Hematopoietic multipotent progenitor cell treated with erythropoietin and hydrocortisone succinate and interleukin-3 and kit ligand, for 8 days (in vitro differentiated cells): ENCODE measurements around the gene RASA3.
A peak's percentile ranks its signal among the peaks of the same experiment; 100 is the strongest.

Source experiments
- DNase-seq: peaks from one replicate; pipeline ENCODE4 v3.0.0-alpha.2; 2015

The RASA3 gene

DNA sequence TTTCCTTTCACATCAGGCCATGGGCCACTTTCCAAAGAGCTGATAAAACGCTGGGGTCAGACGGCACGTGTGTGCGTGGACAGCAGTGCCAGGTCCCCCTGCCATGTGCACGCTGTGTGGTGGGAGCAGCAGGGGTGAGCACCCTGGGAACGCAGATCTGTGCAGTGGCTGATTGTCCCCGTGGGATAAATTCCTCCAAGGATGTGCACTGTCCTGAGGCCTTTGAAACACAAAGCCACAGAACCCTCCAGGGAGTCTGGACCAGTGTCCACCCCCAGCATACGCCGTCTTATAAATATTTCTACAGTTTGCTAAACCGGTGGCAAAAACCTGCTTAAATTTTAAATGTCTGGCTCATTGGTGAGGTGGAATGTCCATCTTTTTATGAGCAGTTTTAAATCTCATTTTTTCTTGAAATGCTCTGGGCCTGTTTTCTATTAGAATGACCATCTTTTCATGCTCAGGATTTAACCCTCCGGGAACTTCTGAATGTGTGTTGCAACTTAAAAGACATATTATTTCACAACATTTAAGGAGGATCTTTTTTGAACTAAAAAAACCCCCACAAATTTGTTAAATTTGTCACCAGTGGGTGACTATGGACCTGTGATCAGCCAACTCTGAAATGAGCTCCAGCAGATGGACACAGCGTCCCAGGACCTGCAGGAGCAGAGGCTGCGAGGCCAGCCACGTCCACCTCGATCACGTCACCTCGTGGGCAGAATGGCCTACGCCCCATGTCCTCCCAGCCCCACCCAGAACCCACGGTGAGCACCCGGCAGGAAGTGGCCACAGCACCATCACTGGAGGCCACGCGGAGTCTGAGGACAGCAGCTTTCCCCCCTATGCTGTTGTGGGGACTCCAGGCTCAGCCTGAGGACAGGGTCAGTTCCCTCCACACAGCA lies 68.6 kb downstream of the RASA3 start:
- DNase-seq = no peak

DNA sequence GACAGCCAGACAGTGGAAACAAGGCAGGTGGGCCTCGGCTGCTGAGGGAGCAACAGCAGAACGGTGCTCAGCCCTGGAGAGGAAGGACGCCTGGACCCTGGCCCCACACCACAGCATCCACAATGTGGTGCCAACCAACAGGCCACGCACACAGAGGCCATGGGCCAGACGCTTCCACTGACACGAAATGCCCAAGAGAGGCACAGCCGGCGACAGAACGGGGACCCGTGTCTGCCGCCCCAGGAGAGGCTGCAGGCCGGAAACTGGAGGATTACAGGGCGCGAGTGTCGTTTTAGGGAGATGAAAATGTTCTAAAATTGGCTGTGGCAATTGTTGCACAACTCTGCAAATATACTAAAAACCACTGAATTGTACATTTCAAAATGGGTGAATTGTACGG lies 69.7 kb downstream of the RASA3 start:
- DNase-seq = no peak

DNA sequence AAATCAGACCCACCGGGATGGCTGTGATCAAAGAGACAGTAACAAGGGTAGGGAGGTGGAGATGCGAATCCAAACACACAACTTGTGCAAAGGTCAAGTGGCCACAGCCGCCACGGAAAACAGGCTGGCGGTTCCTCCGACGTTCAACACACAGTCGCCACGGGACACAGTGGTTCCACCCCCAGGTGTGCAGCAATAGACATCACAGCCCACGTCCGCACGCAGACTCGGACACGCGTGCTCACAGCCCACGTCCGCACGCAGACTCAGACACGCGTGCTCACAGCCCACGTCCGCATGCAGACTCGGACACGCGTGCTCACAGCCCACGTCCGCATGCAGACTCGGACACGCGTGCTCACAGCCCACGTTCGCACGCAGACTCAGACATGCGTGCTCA lies 70.1 kb downstream of the RASA3 start:
- DNase-seq = no peak

DNA sequence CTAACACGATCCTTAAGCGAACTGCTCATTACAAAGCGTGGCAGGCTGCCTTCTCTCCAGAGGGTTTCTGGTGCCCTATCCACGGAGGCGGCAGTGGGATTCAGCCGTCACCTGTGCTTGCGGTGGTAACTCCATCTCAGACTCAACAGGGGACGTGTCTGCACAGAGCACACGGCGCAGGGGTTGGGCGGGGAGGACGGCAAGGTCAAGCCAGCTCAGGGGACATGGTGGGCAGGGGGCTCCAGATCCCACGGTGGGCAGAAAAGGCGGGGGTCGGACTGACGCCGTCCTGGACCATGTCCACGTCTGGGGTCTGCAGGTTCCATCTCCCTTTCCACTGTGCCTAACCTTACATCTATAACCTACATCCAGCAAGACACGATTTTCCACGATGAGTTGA lies 70.7 kb downstream of the RASA3 start:
- DNase-seq = no peak

DNA sequence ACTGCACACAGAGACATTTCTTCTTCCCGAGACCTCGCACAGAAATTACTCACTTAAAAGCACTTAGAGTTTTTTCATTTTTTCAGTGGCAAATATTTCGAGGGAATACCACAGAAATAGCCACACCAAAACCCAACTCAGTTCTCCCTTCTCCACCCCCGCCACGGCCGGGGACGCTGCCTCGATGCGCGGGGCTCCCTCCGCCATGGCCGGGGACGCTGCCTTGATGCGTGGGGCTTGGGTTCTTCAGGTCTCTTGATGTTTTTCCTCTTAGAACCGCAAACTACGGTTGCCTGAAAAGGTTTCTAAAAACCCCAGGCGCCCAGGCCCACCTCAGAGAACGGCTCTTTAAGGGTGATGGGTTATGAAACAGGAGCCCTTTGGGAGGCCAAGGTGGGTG lies 71.4 kb downstream of the RASA3 start:
- DNase-seq = no peak

DNA sequence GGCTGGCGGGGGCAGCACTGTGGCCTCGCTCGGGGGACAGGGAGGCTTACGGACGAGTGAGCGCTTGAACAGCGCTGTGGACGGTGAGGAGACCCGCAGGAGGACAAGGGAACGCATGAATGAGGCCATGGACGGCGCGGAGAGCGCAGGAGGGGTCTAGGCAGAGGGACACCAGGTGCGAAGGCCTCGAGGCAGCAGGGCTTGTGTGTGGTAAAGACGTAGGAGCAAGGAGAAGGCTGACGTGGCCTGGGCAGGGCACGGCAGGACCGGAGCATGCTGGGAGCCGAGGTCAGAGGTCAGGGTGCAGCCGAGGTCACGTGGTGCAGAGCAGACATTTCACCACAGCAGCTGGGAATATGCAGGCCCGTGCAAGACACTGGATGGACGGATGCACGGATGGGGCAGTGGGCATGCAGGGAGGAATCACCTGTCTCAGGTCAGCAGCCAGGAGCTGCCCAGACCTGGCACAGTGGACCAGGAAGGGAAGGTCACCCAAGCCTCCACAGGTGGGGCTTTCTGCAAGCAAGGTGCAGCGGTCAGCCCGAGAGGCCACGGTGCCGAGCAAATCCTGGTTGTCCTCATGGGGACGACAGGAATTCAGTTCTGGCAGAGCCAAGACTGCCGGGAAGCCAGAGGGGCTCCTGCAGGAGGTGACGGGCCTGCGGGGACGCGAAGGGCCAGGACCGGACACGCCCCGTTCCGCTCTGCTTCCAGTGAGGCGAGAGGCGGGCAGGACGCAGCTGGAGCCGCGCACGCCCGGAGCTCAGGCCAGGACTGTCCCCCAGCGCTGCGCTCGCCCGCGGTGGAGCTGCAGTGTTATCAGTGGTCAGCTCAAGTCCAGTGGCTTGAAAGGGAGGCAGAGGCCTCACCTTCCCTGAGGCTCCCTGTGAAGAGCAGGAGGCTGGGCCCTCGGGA lies 72.2 kb downstream of the RASA3 start:
- DNase-seq = no peak

DNA sequence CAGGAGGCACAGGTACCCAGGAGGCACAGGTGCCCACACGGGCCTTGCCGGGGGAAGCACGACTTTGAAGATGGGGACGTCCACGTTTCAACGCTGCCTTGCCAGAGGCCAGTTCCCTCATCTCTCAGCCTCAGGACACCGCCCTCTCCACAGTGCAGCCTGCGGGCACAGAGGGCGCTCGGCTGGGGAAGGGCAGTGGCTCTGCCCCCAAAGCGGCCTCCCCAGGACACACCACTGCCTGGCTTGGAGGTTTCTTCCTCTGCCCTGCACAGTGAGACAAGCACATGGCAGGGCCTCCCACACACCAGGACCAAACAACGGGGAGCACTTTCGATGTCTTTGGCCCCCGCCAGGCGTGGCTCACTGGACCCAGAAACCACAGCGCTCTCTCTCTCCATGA lies 73.0 kb downstream of the RASA3 start:
- no peak for DNase-seq

DNA sequence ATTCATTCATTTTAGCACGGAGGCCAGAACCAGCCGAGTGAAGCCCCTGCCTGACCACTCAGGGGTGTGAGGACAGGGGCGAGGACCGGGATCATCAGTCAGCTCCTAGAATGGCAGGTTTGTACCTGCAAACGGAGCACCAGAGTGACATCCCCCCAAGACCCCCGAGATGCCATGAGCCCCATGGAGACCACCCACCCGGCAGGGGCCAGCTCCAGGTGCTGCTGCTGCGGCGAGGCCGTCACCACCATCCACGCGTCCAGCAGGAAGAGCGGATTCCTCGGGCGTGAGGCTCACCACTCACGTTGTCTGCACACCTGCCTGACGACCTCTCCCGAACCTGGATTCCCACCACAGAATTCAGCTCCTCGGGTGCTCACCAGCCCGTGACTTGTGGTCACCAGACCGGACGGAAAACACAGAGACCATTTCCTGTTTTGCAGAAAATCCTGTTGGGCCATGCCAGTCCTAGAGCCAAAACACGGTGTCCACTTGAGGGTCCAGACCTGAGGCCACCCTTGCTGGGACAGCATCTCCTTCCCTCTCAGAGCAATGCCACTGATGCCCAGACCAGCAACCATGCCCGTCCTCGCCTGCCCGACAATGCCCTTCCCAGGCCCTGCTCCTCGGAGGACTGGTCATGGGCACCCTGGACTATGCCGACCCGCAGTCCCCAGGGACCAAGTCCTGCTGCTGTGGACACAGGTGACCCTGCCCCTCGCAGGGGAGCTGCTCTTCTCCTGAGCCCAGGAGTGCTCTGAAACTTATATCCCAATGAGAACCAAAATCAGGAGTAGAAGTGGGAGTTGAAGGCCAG lies 74.2 kb downstream of the RASA3 start:
- DNase-seq = no peak

DNA sequence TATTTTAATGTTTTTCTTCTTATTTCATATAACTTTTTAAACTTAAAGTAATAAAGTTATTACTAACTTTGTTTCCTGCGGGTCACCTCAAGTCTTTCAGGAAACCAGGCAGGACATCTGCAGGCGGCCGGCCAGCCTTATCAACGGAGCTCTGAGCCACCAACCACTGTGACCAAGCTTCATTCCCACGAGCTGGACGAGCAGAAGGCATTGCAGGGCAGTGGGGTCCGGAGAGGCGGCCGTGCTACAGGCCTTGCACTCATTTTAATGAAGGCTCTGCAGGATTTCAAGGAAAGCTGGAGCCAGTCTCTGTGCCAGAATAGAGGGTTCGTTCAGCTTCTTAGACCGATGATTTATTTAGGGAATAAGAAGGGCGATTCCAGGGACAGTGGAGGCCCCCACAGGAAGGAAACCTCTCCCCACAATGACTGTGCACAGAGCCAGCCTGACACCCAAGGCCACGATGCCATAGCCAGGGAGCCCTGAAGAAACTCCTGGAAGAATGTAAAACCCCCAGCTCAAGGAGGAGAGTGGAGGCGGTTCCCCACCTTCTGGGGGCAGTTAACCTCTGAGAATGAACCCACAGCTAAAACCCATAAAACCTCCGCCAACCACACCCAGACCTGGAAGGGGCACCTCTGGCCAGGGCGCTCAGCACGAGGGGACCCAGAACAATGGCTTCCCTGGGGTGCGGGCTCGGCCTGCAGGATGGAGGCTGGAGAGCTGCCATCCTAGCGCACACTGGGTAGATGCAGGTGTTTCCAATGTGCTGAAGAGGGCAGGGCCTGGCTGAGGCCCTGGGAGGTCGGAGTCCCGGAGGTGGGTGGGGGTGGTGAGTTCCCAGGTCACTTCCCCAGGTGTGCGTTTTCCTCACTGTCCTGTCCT lies 75.0 kb downstream of the RASA3 start:
- DNase-seq = peak; percentile 24

DNA sequence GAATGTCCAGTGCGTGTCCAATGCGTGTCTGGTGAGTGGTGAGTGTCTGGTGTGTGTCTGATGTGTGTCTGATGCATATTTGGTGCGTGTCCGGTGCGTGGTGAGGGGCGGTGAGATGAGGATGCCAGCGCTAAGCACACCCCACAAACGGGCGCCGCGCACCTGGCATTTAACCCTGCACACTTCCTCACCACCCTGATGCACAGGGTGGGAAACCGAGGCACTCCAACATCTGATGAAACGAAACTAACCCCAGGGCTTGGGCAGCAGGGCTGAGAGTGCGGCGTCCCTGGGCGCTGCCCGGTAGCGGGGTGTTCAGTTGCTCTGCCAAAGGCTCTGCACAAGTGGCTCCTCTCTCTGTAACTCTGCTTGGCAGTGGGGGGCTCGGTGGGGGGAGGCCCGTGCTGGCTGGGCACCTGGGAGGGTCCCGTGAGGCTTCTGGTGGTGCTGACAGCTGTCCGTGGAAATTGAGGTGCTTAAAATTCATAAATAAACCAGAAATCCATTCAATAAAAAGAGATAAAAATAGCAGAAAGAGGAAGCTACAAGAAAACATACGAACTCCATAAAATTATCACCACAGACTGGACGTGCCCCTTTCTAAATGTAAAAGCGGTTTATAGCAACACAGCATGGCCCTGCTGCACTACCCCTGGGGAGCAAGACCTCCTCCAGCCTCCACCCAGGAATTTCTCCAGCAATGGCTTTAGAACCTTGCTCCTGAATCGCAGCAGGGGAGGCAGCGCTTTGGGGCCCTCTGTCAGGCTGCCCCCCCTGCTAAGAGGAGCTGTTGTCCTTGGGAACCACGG lies 76.0 kb downstream of the RASA3 start:
- no peak for DNase-seq

DNA sequence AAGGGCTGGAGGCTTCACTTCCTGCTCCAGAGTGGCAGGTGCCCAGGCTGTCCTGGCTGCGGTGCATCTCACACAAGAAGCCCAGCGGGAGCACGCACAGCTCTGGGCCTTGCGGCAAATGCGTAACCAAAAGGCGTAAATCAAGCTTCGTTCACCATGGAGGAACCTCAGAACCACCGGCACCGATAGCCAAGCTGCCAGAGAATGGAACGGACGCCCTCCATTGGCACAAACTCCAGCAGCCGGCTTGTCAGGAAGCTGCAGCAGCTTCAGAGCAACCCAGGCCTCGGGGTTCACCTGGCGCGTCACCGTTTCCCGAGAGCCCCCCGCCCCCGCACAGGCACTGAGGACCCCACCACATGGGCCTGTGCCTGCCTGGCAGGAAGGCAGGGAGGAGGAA lies 76.7 kb downstream of the RASA3 start:
- no peak for DNase-seq

DNA sequence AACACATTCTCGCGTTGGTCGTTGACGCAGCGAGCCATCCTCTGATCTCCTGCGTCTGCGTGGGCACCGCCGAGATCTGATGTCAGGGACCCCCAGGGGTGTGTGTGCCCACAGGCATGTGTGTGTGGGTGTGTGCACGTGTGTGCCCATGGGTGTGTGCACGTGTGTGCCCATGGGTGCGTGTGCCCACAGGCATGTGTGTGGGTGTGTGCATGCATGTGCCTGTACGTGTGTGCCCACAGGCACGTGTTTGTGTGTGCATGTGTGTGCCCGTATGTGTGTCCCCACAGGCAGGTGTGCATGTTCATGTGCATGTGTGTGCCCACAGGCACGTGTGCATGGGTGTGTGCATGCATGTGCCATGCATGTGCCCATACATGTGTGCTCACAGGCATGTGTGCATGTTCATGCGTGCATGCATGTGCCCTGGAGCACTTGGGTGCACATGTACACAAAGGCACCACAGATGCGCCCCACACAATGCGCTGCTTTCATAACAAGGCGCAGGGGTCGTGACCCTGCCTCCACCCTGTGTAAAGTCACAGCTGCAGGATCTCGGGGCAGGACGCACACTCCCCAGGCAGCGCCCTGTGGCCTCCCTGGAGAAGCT lies 77.5 kb downstream of the RASA3 start:
- DNase-seq = no peak

DNA sequence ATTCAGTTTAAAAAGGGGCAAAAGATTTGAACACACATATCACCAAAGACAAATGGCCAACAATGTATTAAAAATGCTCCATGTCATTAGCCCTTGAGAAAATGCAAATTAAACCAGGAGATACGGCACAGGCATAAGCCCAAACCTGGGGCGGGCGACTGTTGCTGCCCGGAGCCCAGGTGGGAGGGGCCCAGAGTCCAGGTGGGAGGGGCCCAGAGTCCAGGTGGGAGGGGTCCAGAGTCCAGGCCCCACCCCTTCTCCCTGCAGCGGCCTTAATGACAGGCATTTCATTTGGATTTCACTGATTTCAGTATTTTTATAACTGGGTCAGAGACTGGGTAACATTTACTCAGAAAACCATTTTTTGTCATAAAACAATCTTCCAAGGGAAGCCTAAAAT lies 78.2 kb downstream of the RASA3 start:
- peak; percentile 10 for DNase-seq

DNA sequence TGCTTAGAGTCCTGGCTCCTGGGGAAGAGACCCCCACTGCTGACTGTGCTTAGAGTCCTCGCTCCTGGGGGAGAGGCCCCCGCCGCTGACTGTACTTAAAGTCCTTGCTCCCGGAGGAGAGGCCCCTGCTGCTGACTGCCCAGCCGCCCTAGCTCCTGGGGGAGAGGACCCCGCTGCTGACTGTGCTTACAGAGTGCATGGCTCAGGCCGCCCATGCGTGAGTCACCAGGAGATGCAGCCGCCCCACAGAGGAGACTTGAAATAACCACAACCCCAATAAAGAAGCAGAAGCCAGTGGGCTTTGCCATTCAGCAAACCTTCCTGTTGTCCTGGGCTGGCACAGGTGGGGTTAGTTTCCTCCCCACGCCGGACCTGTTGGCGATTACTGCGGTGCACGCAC lies 79.4 kb downstream of the RASA3 start:
- DNase-seq = no peak

DNA sequence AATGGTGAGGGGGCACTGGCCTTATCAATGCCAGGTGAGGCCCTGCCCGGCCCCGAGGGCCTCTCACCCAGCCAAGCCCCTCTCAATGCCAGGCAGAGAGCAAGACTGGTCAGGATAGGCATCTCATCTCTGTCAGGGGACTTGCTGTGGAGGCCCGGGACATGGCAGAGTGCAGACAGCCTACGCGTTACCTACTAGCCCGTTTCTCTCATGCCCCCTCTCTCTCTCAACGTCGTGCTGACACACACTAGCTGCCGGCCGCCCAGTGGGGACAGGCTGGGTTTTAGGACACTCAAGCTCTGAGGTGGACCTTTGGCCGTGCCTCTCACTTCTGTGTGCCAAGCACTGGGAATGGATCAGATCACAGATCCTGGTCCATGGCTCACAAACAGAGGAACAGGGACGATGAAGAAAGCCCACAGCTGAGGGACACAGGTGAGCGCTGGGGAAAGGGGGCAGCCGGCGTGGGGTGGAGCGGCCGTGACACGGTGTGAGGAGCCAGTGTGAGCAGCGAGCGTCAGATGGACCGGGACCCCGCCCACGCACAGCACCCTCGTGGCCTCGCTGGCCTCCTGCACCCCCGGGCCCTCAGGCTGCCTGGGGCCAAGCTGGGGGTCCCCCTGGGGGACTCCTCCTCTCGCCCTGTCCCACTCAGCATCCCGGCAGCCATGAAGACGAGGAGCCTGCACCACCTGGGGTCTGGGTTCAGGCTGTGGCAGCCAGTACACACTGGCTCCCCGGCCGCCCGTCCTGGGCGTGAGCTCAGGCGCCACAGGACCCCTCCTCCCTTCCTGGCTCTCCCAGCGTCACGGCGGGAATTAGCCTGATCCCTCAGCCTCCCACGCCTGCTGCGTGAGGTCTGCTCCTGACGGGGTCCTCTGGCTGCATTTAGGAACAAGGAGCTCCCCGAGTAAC lies 81.6 kb downstream of the RASA3 start:
- no peak for DNase-seq

DNA sequence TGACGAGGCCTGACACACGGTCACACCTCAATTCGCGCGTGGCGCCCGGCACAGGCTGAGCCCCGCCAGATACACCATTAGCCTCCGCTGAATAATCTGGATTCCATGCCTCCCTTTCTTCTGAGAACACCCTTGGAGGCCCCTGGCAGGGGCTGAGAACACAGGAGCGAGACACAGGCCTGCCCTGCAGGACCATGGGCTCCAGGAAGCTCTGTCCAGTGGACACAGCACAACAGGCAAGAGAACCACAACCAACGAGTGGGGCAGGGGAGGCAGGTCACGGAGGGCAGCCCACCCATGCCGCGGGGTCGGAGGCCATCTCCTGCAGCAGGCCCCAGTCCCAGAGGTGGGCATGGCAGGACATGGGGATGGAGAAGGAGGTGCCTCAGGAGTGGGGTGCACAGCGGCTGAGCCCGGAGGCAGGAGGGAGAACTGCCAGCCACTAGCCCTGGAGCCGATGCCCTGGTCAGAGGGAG lies 82.8 kb downstream of the RASA3 start:
- no peak for DNase-seq

DNA sequence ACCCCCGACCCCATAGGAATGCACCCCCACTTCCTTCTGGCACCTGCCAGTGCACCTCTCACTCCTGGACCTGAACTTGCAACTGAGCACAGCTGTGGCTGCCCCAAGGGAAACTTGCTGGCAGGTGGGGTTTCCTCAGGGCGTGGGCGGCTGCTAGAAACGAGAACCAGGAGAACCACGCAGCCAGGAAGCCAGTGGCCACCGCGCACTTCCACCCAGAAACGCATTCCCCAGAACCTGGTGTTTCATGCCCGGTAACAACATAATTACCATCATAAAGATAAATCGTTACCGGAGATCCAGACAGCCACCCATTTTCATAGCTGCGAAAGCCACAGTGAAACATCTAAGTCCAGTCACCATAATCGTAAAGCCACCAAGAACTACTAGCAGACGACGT lies 83.4 kb downstream of the RASA3 start:
- DNase-seq = no peak

DNA sequence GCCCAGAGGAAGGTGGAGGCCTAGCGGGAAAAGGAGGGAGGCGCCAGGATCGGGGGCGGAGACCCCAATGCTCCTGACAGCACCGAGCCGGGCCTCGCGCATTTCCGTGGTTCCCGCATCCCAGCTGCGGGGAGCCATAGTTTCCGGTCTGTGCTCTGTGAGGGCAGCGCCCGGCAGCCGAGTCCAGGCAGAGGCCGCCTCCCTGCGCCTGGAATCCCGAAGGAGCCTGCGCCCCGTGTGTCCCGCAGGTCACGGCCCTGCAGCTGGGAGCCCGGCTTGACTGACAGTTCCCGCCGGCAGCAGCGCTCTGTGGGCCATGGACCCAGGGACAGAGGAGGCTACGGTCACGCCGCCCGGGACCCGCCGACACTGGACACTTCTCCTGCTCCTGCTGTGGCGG lies 84.0 kb downstream of the RASA3 start:
- DNase-seq = no peak

DNA sequence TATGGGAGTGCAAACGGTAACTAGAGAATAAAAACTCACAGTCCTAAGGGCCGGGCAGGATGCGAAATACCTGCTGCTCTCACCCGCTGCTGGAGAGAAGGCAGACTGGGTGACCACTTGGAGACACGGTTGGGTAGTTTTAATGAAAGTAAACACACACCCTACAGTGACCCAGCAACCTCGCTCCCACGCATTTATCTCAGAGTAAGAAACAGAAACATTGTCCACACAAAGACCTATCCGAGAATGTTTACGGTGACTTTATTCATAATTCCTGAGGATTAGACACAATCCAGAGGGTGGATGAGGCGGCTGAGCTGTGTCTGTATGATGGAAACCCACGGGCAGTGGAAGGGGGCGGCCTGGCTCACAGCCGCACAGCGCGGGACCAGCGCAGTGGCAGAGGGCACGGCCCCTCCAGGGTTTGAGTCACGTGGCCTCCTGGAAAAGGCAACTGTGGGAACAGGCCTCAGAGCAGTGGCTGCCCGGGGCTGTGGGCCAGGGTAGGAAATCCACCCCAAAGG lies 85.0 kb downstream of the RASA3 start:
- DNase-seq = no peak
